ENCODE data around the gene CRLF3.

- TF ChIP-seq CTCF (IDR thresholded peaks at IDR 0.05; ENCODE audit: borderline replicate concordance, extremely low read depth, low read length, poor library complexity, severe bottlenecking) (no peak), EZH2 (IDR thresholded peaks at IDR 0.05; ENCODE audit: borderline replicate concordance, low read depth, low read length, severe bottlenecking) (no peak)
Observed at GRCh38 chr17:30838202-30838807, 13.8 kb upstream of the CRLF3 start.

Measured in DND-41 (cell line).